Lower leg skin (tissue), 3 donors: ENCODE data around the gene NOVA2.

ENCODE experiments used
- CTCF ChIP-seq, 3 donors: fragments of 450-650 bp; IDR thresholded peaks; one replicate each; pipeline ENCODE4 v1.5.1; 2016; ENCODE audit warnings: antibody characterized with exemption in 3 of 3, mild to moderate bottlenecking in 3 of 3, moderate library complexity in 2 of 3
- POLR2A ChIP-seq, 2 donors: fragments of 450-650 bp; IDR thresholded peaks; one replicate each; pipeline ENCODE4 v1.6.1; 2016 to 2017; ENCODE audit warnings: antibody characterized with exemption in 2 of 2, mild to moderate bottlenecking in 1 of 2, moderate library complexity in 1 of 2

- TF ChIP-seq POLR2A (IDR thresholded peaks at IDR 0.05) (no peak), CTCF (IDR thresholded peaks at IDR 0.05) (no peak)
Observed at GRCh38 chr19:45995715-45996385, 22.2 kb upstream of the NOVA2 start.
